ENCODE measurements around the gene RUFY1. TPM values are rescaled to one million over a fixed set of nuclear protein-coding genes. Genes with fewer than 3 reads are reported as not detected.
"Not testable (repeated sequence)": the region's sequence is repeated elsewhere in the genome, so short reads cannot be mapped to it uniquely, and the experiment has no call there.

RUFY1 gene
- polyA plus RNA-seq, 3 donors = 19.5 to 37.0 (median 25.5) TPM

DNA sequence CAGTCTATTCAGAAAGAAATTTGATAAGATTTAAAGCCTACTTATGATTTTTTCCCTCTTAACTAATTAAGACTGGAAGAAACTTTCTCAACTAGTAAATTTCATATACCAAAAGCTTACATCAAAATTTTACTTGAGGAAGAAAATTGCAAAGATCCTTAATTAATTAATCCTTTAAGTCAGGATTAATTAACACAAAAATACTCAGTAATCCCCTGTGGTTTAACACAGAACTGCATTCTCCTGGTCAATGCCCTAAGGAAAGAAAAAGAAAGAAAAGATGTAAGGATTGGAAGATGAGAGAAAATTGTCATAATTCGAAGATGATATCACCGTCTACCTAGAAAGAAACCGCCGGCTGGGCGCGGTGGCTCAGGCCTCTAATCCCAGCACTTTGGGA is 17.3 kb upstream of the RUFY1 start:
- 80 to 97% (median 90%) methylated on average over 6 of the region's 6 CpGs for WGBS, 3 donors
- no peak overlapping the region for H3K27ac ChIP-seq (ENCODE audit: low read depth, low read length)

DNA sequence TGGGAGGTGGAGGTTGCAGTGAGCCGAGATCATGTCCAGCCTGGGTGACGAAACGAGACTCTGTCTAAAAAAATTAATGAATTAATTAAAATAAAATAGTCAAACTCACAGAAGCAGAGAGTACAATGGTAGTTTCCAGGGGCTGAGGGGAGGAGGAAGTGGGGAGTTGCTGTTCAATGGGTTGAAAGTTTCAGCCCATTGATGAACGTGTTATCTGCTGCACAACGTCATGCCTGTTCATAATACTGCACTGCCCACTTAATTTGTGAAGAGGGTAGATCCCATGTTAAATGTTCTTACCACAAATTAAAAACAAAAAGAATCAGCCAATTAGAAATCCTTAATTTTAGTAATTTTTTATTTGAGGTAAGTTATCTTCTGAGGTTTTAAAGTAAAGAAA is 16.4 kb upstream of the RUFY1 start:
- 90 to 96% (median 92%) methylated on average over 5 of the region's 5 CpGs for WGBS, 3 donors
- no peak overlapping the region for H3K27ac ChIP-seq (ENCODE audit: low read depth, low read length)

DNA sequence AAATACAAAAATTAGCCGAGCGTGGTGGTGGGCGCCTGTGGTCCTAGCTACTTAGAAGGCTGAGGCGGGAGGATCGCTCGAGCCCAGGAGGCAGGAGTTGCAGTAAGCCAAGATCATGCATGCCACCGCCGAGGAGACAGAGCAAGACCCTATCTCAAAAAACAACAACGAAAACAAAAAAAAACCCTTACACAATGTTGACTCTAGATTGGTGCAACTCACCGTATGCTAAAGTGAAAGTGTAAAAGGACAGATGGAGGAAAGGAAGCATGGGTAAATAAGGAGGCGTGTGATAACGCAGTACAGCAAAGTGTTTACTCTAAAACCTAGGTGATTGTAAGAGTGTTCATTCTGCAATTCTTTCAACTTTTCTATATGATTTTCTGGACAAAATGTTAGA is 15.9 kb upstream of the RUFY1 start:
- H3K27ac ChIP-seq (ENCODE audit: low read depth, low read length) = no peak overlapping the region
- WGBS, 3 donors = 62 to 82% (median 76%) methylated on average over 12 of the region's 12 CpGs

DNA sequence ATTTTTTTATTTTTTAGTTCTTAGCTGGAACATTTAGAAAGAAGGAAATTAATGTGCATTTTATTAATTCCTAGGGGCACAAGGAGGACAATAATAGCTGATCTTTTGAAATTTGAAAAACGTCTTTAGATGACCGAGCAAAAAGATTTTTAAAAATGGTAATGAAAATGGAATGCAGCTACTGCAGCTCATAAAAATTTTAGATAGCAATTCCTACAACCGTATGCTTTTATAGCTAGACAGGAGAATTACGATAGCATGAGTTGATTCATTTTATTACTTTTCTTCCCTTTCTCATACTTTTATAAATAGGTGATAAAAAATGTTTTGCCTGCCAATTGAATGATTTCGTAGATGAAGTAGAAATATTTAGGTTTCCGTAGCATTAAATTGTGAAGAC is 13.7 kb upstream of the RUFY1 start:
- 64 to 78% (median 68%) methylated on average over 6 of the region's 6 CpGs for WGBS, 3 donors

DNA sequence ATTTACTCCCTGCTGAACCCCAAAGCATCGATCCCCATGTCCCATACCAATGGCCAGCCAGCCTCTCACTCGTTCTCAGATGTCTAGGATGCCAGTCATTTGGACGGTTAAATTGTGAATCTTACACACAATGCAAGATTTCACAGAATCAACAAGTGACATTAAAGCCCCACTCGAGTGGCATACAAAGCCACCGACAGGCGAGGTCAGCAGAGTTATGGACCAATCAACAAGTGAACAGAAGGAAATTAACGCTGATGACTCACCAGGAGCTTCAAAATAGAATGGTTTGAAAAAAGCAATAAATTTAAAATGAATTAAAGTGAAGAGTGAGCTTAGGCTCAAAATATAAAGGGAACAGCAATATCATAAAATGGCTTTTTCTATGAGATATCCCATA is 8.2 kb upstream of the RUFY1 start:
- no peak overlapping the region for H3K27ac ChIP-seq (ENCODE audit: low read depth, low read length)
- WGBS, 3 donors = 85 to 94% (median 91%) methylated on average over 7 of the region's 7 CpGs

More for the DNA sequence above, 13.7 kb upstream of the RUFY1 start:
- no peak overlapping the region for H3K27ac ChIP-seq (ENCODE audit: low read depth, low read length)

DNA sequence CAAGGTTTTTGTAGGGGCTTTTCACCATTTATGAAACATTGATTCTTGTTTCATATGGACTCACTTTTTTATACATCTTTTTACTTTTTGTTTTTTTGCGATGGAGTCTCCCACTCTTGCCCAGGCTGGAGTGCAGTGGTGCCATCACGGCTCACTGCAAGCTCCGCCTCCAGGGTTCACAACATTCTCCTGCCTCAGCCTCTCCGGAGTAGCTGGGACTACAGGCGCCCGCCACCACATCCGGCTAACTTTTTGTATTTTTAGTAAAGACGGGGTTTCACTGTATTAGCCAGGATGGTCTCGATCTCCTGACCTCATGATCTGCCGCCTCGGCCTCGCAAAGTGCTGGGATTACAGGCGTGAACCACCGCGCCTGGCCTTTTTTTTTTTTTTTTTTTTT is 7.1 kb upstream of the RUFY1 start:
- not testable (repeated sequence) for H3K27ac ChIP-seq (ENCODE audit: low read depth, low read length)
- 91 to 95% (median 94%) methylated on average over 15 of the region's 15 CpGs for WGBS, 3 donors

DNA sequence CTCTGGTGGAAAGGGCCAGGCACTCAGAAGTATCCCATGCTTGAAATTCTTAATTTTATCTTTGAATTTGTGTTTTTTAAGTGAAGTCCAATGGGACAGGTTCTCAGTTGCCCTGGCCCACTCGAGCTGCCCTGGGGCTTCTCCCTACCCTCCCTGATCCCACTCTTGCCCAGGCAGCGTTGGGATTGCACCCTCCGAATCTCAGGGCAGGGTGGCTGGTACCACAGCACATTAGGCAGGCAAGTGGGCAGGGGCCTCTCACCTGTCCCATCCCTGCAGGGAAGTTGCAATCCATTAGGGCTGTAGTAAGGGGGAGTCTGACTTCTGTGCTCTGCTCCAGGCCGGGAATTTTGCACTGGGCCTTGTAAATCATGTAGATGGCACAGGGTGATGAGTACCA is 2.7 kb downstream of the RUFY1 start:
- WGBS, 3 donors = 83 to 90% (median 89%) methylated on average over 4 of the region's 4 CpGs
- H3K27ac ChIP-seq (ENCODE audit: low read depth, low read length) = no peak overlapping the region

DNA sequence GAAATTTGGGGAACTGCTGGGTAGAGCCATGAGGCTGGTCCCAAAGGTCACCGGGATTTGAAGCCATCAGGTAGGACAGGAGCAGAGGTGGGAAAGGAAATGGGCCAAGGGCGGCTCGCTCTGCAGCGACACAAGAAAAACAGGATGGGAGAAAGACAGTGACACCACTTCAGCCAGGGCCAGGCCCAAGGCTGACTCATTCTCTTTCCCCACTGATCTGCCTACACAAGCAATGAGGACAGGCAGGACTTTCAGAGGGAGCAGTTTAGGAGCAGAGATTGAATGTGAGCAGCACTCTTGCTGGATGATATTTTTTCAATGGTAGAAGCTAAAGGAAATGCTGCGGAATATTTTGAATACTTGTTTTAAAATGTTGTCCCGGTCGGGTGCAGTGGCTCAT is 3.5 kb downstream of the RUFY1 start:
- no peak overlapping the region for H3K27ac ChIP-seq (ENCODE audit: low read depth, low read length)
- WGBS, 3 donors = 74 to 85% (median 83%) methylated on average over 7 of the region's 7 CpGs

DNA sequence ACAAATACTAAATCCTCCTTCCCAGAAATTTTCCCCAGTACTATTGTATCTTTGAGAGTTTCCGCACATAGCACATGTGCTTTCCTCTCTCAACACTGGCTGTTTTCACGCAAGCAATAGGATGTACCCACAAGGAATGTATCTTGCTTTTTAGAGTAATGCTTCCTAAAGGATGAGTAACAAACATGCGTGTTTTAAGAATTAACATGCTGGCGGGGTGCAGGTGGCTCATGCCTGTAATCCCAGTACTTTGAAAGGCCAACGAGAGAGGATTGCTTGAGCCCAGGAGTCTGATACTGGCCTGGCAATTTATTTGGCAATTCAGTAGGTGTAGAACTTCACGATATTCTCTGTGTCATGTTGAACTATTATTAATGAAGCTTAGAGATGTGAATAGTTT is 4.6 kb downstream of the RUFY1 start:
- no peak overlapping the region for H3K27ac ChIP-seq (ENCODE audit: low read depth, low read length)
- 87 to 97% (median 95%) methylated on average over 6 of the region's 6 CpGs for WGBS, 3 donors

DNA sequence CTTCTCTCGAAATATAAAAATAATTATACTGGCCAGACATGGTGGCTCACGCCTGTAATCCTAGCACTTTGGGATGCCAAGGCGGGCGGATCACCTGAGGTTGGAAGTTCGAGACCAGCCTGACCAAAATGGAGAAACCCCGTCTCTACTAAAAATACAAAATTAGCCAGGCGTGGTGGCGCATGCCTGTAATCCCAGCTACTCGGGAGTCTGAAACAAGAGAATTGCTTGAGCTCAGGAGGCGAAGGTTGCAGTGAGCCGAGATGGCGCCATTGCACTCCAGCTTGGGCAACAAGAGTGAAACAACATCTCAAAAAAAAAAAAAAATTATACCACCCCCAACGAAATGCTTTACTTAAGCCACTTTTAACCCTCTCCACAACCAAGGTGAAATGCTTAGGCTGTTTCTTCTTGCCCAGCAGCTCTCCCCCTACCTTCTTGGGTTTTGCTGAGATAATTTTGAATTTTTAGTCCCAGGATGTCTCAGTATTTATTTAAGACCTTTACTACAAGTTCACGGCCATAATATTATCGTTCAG is 8.0 kb downstream of the RUFY1 start:
- 81 to 85% (median 83%) methylated on average over 15 of the region's 15 CpGs for WGBS, 3 donors
- H3K27ac ChIP-seq (ENCODE audit: low read depth, low read length) = not testable (repeated sequence)

DNA sequence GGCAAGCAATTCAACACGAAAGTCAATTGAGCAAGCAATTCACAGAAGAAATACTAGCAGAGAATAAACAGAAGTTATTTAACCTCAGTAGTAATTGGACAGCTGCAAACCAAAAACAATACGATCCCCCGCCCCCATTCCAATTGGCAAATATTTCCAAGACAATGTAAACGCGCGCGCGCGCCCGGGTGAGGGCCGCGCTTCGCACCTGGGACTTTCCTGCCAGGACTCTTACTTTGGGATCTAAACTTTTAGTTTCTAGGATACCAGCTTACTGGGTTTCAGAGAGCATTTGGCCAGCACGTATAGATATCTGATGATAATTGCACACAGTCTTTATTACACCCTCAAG is 8.6 kb downstream of the RUFY1 start:
- H3K27ac ChIP-seq (ENCODE audit: low read depth, low read length) = no peak overlapping the region
- WGBS, 3 donors = 6 to 24% (median 12%) methylated on average over 14 of the region's 14 CpGs

DNA sequence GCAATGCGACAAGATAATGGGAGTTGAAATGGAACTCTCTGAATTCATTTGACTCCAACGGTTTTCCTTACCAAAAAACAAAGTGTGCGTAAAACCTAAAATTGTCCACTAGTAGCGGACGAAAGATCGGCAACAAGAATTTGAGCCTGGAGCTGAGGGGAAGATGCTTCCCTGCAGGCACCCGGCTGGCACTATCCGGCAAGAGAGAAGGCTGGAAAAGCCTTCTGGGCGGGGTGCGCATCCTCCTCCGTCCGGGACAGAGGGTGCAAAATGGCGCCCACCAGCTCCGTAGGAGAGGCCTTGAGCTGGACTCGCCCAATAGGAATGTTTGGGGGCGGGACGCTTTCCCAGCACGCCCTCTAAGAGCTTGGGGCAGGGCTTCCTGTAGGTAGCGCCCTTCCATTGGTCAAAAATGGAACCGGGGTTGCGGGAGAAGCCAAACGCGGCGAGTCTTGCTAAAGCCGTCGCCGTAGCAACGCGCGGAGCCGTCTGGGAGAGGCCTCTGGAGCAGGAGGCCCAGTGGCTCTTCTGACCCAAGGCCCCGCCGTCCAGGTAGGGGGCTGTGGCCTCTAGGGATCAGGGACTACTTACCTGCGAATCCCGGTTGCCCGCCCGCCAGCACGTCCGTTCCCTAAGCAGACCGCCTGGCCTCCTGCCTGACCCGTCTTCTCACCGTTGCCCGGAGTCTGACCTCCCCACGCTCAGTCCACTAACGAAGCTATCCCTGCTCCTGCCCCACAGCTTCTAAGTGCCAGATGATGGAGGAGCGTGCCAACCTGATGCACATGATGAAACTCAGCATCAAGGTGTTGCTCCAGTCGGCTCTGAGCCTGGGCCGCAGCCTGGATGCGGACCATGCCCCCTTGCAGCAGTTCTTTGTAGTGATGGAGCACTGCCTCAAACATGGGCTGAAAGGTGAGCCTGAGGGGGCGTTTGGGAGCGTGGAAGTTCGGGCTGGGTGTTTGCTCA is 9.2 kb downstream of the RUFY1 start:
- 5 to 16% (median 6%) methylated on average over 52 of the region's 52 CpGs for WGBS, 3 donors
- no peak overlapping the region for H3K27ac ChIP-seq (ENCODE audit: low read depth, low read length)

DNA sequence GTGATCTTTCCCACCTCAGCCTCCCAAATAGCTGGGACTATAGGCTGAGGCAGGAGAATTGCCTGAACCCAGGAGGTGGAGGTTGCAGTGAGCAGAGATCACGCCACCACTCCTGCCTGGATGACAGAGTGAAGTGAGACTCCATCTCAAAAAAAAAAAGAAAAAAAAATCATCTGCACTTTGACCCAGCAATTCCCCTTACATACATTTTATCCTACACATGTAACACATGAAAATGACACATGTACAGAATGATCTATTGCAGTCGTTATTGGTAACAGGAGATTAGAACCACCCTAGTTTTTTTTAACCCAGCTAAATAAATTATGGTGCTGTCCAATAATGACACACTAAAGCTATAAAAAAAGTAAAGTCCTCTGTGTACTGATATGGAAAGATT is 14.2 kb downstream of the RUFY1 start:
- 44 to 84% (median 63%) methylated on average over 2 of the region's 2 CpGs for WGBS, 3 donors
- no peak overlapping the region for H3K27ac ChIP-seq (ENCODE audit: low read depth, low read length)

DNA sequence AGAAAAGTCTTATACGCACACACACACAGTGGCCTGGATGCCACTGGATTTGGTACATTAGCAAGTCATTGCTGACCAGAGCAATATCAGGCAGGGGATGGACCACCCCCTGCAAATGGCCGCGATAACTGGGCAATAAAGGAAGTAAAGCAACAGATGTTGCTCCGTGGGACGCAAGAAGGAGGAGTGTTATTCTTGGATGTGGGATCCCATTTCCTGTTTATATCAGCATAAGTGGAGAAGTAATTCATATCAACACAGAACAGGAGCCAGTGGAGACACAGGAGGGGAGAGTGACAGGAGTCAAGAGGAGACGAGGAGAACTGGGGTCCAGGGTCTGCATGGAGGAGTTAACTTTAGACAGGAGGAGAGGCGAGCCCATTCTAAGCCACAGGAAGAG is 18.4 kb downstream of the RUFY1 start:
- no peak overlapping the region for H3K27ac ChIP-seq (ENCODE audit: low read depth, low read length)
- WGBS, 3 donors = 42 to 71% (median 50%) methylated on average over 7 of the region's 7 CpGs

DNA sequence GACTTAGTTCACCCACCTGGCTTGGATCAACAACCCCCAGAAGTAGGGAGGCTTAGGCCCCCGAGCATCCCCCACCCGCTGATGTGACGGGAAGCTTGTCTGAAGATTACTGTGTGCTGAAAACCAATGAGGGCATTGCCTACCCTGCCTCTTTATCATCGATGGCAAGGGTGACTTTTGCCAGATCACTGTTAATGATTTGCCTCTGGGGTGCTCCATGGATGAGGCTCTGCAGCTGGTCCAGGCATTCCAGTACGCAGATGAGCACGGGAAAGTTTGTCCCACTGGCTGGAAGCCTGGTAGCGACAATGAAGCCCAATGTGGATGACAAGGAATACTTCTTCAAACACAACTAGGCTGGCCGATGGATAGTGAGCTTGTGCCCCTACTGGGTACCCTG is 22.0 kb downstream of the RUFY1 start:
- H3K27ac ChIP-seq (ENCODE audit: low read depth, low read length) = no peak overlapping the region
- WGBS, 3 donors = 71 to 94% (median 93%) methylated on average over 8 of the region's 8 CpGs

DNA sequence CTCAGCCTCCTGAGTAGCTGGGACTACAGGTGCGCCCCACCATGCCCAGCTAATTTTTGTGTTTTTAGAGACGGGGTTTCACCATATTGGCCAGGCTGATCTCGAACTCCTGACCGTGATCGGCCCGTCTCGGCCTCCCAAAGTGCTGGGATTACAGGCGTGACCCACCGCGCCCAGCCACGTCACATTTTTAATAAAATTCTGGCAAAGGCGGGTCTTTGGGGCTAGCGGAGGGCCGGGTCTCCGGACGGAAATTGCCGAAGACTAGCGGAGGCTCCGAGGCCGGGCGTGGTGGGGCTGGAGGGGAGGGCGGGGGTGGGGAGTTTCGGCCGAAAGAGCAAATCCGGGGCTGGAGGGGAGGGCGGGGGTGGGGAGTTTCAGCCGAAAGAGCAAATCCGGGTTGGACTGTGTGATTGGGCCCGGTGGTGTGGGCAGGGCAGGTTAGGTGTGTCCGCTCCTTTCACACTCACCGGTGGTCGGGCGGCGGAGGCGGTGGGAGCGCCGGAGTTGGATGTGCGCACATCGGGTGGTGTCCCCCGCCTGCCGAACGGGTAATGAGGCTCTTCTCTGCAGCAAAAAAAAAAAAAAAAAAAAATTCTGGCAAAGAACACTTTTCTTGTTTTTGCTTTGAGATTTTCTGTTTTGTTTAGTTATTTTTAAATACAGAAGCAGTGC is 27.1 kb downstream of the RUFY1 start:
- WGBS, 3 donors = 96 to 97% (median 97%) methylated on average over 42 of the region's 42 CpGs
- H3K27ac ChIP-seq (ENCODE audit: low read depth, low read length) = no peak overlapping the region

DNA sequence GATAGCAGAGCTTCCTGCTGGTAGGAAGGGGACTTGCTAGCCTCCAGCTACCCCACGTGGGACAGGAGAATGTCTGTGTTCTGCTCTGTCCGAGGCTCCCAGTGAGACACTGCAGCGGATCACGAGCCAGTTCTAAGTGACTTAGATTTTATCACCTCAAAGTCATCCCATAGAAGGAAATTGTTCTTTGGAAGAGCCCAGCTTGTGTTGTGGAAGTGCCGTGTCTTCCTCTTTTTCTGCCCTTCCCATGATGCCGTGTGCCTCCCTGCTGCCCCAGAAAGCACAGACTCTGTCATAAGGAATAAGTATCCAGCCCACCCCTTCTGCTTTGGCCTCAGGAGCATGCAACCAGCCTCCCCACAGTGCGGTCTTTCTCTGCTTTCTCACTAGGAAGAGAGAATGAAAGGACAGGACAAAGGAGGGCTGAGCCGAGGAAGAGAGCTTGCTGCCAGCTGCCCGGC is 35.6 kb downstream of the RUFY1 start:
- 76 to 95% (median 82%) methylated on average over 9 of the region's 9 CpGs for WGBS, 3 donors
- H3K27ac ChIP-seq (ENCODE audit: low read depth, low read length) = no peak overlapping the region

DNA sequence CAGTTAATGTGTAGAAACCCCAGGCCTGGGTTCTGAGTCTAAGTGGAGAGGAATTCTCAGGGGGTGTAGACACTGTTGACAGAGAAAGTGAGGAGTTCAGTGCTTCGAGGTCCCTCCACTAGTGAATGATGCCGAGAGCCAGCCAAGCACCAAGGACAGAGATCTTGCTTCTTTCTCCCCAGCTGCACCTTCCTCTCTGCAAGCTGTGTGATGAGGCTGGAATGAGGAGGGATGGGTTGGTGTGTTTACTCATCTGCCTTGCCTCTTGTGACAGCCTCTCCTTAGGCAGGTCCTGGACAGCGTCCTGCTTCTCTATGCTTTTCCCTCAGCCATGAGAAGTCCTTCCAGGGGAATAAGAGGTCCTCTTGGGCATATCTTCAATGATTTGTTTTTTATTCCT is 37.8 kb downstream of the RUFY1 start:
- 83 to 87% (median 85%) methylated on average over 3 of the region's 3 CpGs for WGBS, 3 donors
- H3K27ac ChIP-seq (ENCODE audit: low read depth, low read length) = no peak overlapping the region

DNA sequence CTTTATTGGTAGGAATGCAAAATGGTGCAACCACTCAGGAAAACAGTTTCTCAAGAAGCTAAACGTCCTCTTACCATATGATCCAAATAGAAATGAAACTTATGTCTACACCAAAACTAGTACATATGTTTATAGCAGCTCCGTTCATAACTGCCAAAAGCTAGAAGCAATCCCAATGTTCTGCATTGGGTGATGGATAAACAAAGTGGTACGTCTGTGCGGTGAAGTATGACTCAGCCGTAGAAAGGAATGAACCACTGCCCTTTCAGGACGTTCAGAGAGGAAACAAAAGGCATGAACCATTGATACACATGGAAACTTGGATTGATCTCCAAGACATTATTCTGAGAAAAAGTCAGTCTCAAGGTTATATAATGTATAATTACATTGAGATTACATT is 45.6 kb downstream of the RUFY1 start:
- H3K27ac ChIP-seq (ENCODE audit: low read depth, low read length) = no peak overlapping the region
- WGBS, 3 donors = 73 to 82% (median 81%) methylated on average over 6 of the region's 6 CpGs

Measured in adipose tissue (tissue), 3 donors.